Lower lobe of right lung (tissue), 2 donors: Measurements from ENCODE around the gene HSPBAP1. TPM values are rescaled to one million over a fixed set of nuclear protein-coding genes. Genes with fewer than 3 reads are reported as not detected.

Experiments
- ATAC-seq, 2 donors: fragments of 200-7000 bp; cut with Tn5 transposase; one replicate each; pipeline ENCODE4 v1.9.1; 2020 to 2022; ENCODE audit warnings: mild to moderate bottlenecking in 2 of 2, moderate library complexity in 2 of 2
- DNase-seq: peaks from one replicate; pipeline ENCODE4 v3.0.0-alpha.2; 2020
- H3K27ac ChIP-seq: fragments of 200-600 bp; one replicate; pipeline ENCODE4 v1.8.0; 2022
- H3K27me3 ChIP-seq: fragments of 200-600 bp; one replicate; pipeline ENCODE4 v1.8.0; 2022; ENCODE audit warnings: low read depth
- H3K36me3 ChIP-seq: fragments of 200-600 bp; one replicate; pipeline ENCODE4 v1.8.0; 2022; ENCODE audit warnings: mild to moderate bottlenecking
- H3K4me1 ChIP-seq: fragments of 200-600 bp; one replicate; pipeline ENCODE4 v1.8.0; 2022
- H3K4me3 ChIP-seq: fragments of 200-600 bp; one replicate; pipeline ENCODE4 v1.8.0; 2022; ENCODE audit warnings: mild to moderate bottlenecking
- H3K9me3 ChIP-seq: fragments of 200-600 bp; one replicate; pipeline ENCODE4 v1.8.0; 2022
- intact Hi-C: fragments of 100-400 bp; cut with DNase I; formaldehyde crosslinking; loops from one replicate; pipeline ENCODE4 v1.11.0; 2022
- total RNA-seq: library from RNA; stranded (reverse); fragmentation: NEBNext Ultra II Directional; extraction: Animal tissue kit (Norgen Biotek cat#: 25700); gene quantifications from one replicate; pipeline ENCODE4 v1.2.1, GENCODE V29; 2021
- TF ChIP-seq, protein P1 (sequence below): fragments of 200-600 bp; IDR thresholded peaks from one replicate; pipeline ENCODE4 v1.8.0; 2022; ENCODE audit warnings: antibody characterized with exemption, mild to moderate bottlenecking
- donor health status: DM: no; HTN: yes; CAD: no; lungs with severe emphysema.

HSPBAP1 gene
- total RNA-seq, 1 donor from 2014 or later: 15.4 TPM

DNA sequence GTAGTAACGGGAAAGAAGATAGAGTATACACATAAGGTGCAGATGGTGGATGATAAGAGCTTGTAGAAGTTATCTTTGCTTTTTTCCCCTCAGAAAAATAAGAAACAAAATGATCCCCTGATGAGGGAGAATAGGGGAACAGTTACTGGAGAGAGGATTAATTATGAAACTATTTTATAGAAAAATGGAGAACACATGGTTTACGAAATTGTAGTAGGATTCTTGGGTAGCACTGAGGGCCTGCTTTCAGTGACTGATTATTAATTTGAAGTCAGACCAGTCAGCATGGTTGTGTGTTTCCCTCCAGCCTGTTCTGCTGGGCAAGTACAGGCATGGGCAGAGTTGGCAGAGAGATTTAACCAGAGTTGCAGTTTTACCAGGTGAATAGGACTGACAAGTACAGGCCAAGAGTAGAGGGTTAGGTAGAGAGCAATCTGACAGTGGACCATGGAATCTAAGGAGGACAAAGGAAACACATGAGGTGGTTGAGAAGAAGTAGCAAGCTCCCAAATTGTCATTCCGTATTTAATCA lies 7.1 kb upstream of the HSPBAP1 start:
- Histone ChIP-seq H3K4me3 (no peak overlapping the region), H3K4me1 (peaks cover 21% of the 10 kb centered on the region), H3K27me3 (no peaks in the 10 kb centered on the region), H3K9me3 (no peaks in the 10 kb centered on the region), H3K36me3 (no peaks in the 10 kb centered on the region), H3K27ac (no peak overlapping the region)
- intact Hi-C loops: no loop called here
- DNase-seq (no peak), ATAC-seq (no peak)
- TF ChIP-seq, protein P1, sequence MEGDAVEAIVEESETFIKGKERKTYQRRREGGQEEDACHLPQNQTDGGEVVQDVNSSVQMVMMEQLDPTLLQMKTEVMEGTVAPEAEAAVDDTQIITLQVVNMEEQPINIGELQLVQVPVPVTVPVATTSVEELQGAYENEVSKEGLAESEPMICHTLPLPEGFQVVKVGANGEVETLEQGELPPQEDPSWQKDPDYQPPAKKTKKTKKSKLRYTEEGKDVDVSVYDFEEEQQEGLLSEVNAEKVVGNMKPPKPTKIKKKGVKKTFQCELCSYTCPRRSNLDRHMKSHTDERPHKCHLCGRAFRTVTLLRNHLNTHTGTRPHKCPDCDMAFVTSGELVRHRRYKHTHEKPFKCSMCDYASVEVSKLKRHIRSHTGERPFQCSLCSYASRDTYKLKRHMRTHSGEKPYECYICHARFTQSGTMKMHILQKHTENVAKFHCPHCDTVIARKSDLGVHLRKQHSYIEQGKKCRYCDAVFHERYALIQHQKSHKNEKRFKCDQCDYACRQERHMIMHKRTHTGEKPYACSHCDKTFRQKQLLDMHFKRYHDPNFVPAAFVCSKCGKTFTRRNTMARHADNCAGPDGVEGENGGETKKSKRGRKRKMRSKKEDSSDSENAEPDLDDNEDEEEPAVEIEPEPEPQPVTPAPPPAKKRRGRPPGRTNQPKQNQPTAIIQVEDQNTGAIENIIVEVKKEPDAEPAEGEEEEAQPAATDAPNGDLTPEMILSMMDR: no peak

DNA sequence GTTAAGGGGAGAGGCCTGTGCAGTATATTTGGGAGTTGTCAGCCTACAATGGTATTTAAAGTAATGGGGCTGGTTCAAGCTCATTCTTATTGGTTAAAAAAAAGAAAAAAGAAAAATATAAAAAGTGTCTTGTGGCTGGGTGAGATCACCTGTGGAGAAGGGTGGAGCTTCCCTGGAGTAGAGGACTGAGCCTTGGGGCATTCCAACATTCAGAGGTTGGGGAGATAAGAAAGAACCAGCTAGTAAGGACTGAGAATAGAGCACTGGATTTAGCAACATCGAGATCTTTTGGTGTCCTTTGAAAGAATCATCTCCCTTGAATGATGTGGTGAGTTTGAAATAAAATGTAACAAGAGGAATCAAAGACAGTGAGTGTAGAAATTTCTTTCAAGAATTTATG lies 6.4 kb upstream of the HSPBAP1 start:
- DNase-seq (no peak), ATAC-seq (no peak)
- Histone ChIP-seq H3K27me3 (no peaks in the 10 kb centered on the region), H3K9me3 (no peaks in the 10 kb centered on the region), H3K27ac (no peak overlapping the region), H3K4me3 (no peak overlapping the region), H3K4me1 (peaks cover 23% of the 10 kb centered on the region), H3K36me3 (no peaks in the 10 kb centered on the region)
- TF ChIP-seq, protein P1: no peak
- intact Hi-C loops: no loop called here

DNA sequence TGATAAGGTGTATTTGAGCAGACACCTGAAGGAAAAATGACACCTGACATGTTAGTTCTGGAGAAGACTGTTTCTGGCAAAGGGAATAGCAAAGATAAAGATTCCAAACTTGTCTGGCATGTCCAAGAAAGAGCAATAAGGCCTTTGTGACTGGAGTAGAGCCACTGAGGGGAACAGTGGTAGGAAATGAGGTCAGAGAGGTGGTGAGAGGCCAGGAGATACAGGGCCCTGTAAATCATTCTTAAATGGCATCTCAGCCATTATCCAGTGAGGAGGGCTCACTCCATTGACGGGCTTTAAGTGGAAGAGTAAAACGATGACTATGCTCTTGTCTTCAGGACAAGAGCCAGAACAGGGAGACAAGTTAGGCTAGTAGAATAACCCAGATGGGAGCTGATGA lies 5.7 kb upstream of the HSPBAP1 start:
- Histone ChIP-seq H3K9me3 (no peaks in the 10 kb centered on the region), H3K27ac (no peak overlapping the region), H3K4me1 (peaks cover 26% of the 10 kb centered on the region), H3K36me3 (no peaks in the 10 kb centered on the region), H3K27me3 (no peaks in the 10 kb centered on the region), H3K4me3 (no peak overlapping the region)
- DNase-seq (no peak), ATAC-seq (no peak)
- TF ChIP-seq, protein P1: no peak
- intact Hi-C loops: no loop called here

DNA sequence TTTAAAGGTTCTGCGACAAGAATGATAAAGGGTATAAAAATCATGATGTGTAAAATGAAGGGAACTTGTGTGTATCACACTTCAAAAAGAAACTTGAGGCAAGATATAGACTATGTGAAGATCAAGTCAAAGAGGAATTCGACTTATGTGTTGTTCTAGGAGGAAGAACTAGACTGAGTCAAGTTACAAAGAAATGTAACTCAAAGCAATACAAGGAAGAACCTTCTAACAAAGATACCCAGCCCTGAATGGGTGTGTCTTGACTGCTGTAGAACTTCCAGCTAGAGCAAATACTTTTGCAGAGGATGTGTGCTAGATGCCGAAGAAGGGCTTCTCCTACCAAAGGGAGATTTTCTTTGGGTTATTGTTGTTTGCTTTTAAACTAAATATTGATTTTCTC lies 3.7 kb upstream of the HSPBAP1 start:
- Histone ChIP-seq H3K9me3 (no peaks in the 10 kb centered on the region), H3K27ac (no peak overlapping the region)
- TF ChIP-seq, protein P1: no peak

DNA sequence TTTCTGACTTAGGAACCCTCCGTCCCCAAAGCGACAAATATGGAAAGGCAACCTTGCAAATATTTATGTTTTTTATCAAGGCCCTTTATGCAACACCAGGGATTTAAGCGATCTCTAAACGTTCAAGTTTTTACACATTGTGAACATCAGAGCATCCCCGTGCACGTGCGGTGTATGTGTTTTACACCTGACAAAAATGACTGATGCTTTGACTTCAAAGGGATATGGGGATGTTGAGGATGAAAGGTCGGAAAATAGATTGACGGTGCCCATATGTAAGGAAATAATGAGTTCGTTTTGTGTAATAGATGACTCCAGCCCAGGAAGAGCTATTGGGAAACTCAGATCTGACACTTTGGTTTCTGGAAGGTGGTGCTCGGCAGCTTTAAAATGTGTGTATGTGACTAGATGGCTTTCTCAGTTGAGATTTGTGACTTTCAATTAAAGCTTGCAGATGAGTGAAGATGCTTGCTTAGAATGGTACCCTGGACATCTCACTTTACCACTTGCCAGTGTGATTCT lies 2.1 kb upstream of the HSPBAP1 start:
- ATAC-seq (no peak), DNase-seq (no peak)
- H3K9me3 ChIP-seq: no peaks in the 10 kb centered on the region
- TF ChIP-seq, protein P1: no peak
- H3K36me3 ChIP-seq: peaks cover 5% of the 10 kb centered on the region
- peak overlapping the region; percentile 95 for H3K27ac ChIP-seq
- peak overlapping the region; percentile 82 for H3K4me3 ChIP-seq
- intact Hi-C loops: no loop called here
- no peaks in the 10 kb centered on the region for H3K27me3 ChIP-seq
- peaks cover 48% of the 10 kb centered on the region for H3K4me1 ChIP-seq

More for the DNA sequence above, 3.7 kb upstream of the HSPBAP1 start:
- Histone ChIP-seq H3K4me1 (peaks cover 37% of the 10 kb centered on the region), H3K4me3 (no peak overlapping the region), H3K36me3 (no peaks in the 10 kb centered on the region), H3K27me3 (no peaks in the 10 kb centered on the region)
- intact Hi-C loops: no loop called here
- ATAC-seq (no peak), DNase-seq (no peak)
